HepG2 (cell line): ENCODE data around the gene TLN1. TPM values are rescaled to one million over a fixed set of nuclear protein-coding genes. Genes with fewer than 3 reads are reported as not detected.

Source experiments
- ARID3A ChIP-seq: IDR thresholded peaks from 2 replicates; pipeline ENCODE4 v1.6.1; 2012; ENCODE audit warnings: low read depth, low read length, improper control_type of control experiment
- FOXP1 ChIP-seq, 2 experiments: fragments of 450-650 bp in 1 of 2; IDR thresholded peaks; 2 replicates each; pipeline ENCODE4 v1.6.1; 2017 to 2018; ENCODE audit warnings: antibody characterized with exemption in 1 of 2
- HNRNPLL ChIP-seq: fragments of 200-400 bp; formaldehyde crosslinking; IDR thresholded peaks from 2 replicates; pipeline ENCODE4 v1.6.1; 2017; ENCODE audit warnings: mild to moderate bottlenecking, low read depth, low read length; ENCODE audit not compliant: poor library complexity, severe bottlenecking
- NFYC ChIP-seq: IDR thresholded peaks from 2 replicates; pipeline ENCODE4 v1.6.1; 2016; ENCODE audit warnings: missing genetic modification reagents, missing compliant biosample characterization
- NR2F2 ChIP-seq: IDR thresholded peaks from 2 replicates; pipeline ENCODE4 v1.6.1; 2012; ENCODE audit warnings: low read depth, inconsistent platforms, borderline replicate concordance
- SAP130 ChIP-seq: IDR thresholded peaks from 2 replicates; pipeline ENCODE4 v1.6.1; 2016; ENCODE audit warnings: low read depth
- ZBTB46 ChIP-seq: sonication (generic); formaldehyde crosslinking; IDR thresholded peaks from 2 replicates; pipeline ENCODE4 v1.4.0; 2020; ENCODE audit warnings: mild to moderate bottlenecking, missing genetic modification reagents, borderline replicate concordance
- ZNF256 ChIP-seq: sonication (generic); formaldehyde crosslinking; conservative IDR thresholded peaks from 2 replicates; pipeline ENCODE4 v1.4.0; 2020; ENCODE audit warnings: missing genetic modification reagents
- ZNF446 ChIP-seq: sonication (generic); formaldehyde crosslinking; IDR thresholded peaks from 2 replicates; pipeline ENCODE4 v1.5.0; 2020; ENCODE audit warnings: mild to moderate bottlenecking, missing genetic modification reagents
- ZNF543 ChIP-seq: sonication (generic); formaldehyde crosslinking; IDR thresholded peaks from 2 replicates; pipeline ENCODE4 v1.4.0; 2020; ENCODE audit warnings: mild to moderate bottlenecking, missing genetic modification reagents
- ZNF646 ChIP-seq: sonication (generic); formaldehyde crosslinking; IDR thresholded peaks from 2 replicates; pipeline ENCODE4 v1.9.0; 2021; ENCODE audit warnings: mild to moderate bottlenecking, missing genetic modification reagents
- polyA plus RNA-seq, 8 experiments: library from polyadenylated mRNA; depleted of rRNA in 3 of 8; stranded (reverse) in 7 of 8; unstranded in 1 of 8; fragments of >200 nt; fragmentation: Illumina TruSeq in 4 of 8; extraction: Trizol in 4 of 8; gene quantifications; 2 replicates each; pipeline versions ENCODE4 v1.2.1 to v1.2.3, GENCODE V29; 2011 to 2016; ENCODE audit warnings: low read depth in 4 of 8, missing spikeins in 1 of 8, mixed read lengths in 1 of 8; ENCODE audit not compliant: insufficient read depth in 1 of 8
- total RNA-seq, 5 experiments: library from RNA; depleted of rRNA; stranded (reverse); fragments of >200 nt; fragmentation: Illumina TruSeq; extraction: Trizol; gene quantifications; 2 replicates each; pipeline ENCODE4 v1.2.3, GENCODE V29; 2016; ENCODE audit warnings: low read depth in 1 of 5
- TF ChIP-seq, protein P1 (sequence below): sonication (generic); formaldehyde crosslinking; IDR thresholded peaks from 2 replicates; pipeline ENCODE4 v1.9.0; 2021; ENCODE audit warnings: missing genetic modification reagents, borderline replicate concordance
- TF ChIP-seq, protein P2 (sequence below): sonication (generic); formaldehyde crosslinking; IDR thresholded peaks from 2 replicates; pipeline ENCODE4 v1.8.0; 2023; ENCODE audit warnings: mild to moderate bottlenecking, missing genetic modification reagents

Gene TLN1
- total and polyA plus RNA-seq, 2 of the 13 experiments (the other 11 are each of a cell fraction or from before 2014, with no cell fraction given): 35.2 to 51.8 TPM

DNA sequence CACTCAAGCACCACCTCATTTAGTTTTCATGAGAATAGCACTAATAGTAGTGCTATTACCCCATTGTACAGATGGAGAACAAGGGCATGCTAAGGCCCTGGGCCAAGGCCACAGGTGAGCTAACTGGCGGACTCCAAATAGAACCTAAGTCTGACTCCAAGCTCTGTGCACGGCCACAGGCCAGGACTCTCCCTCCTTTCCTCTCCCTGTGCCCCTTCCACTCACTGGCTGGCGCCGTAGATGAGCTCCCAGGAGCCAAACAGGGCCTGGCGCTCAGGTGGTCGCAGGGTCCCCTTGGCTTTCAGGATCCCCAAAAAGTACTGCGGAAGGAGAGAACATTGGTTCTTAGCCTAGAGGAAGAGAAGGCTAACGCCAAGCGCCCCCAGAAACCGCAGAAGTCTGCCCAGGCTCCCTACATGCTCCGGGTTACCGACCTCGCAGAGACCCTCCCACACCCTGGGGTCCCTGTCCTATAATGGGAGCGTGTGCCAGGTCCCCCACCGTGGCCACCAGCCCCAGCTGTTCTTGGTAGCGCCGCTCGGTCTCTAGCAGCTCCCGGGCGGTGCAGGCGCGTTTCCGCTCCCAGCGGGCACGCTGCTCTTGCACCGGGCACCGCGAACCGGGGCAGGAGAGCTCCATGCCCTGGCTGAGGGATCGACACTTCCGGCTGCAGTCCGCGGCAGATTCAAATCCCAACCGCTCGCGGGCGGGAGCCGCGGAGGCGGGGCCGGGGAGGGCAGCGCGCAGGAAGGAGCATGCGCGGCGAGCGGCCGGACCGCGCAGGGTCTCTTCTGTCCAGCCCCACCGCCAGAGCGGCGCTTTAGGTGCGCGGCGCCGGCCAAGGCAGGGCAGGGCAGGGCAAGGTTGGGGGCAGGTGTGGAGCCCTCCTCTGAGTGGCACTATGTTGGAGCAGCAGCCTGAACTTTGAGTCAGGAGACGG is 67.2 kb downstream of the TLN1 start, which contains the start of gene ARHGEF39 (continued):
- no peak for TF ChIP-seq ZNF646
- peak; percentile 98 for TF ChIP-seq SAP130
- TF ChIP-seq, protein P1, sequence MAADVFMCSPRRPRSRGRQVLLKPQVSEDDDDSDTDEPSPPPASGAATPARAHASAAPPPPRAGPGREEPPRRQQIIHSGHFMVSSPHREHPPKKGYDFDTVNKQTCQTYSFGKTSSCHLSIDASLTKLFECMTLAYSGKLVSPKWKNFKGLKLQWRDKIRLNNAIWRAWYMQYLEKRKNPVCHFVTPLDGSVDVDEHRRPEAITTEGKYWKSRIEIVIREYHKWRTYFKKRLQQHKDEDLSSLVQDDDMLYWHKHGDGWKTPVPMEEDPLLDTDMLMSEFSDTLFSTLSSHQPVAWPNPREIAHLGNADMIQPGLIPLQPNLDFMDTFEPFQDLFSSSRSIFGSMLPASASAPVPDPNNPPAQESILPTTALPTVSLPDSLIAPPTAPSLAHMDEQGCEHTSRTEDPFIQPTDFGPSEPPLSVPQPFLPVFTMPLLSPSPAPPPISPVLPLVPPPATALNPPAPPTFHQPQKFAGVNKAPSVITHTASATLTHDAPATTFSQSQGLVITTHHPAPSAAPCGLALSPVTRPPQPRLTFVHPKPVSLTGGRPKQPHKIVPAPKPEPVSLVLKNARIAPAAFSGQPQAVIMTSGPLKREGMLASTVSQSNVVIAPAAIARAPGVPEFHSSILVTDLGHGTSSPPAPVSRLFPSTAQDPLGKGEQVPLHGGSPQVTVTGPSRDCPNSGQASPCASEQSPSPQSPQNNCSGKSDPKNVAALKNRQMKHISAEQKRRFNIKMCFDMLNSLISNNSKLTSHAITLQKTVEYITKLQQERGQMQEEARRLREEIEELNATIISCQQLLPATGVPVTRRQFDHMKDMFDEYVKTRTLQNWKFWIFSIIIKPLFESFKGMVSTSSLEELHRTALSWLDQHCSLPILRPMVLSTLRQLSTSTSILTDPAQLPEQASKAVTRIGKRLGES (CRISPR knock-in tag): no peak
- peak; percentile 48; the same call in 1 of the 2 replicates for TF ChIP-seq ZNF543 (CRISPR knock-in tag)
- 0 out of 2 replicates have a peak, but pooled peaks have one; percentile 21 for TF ChIP-seq ZNF446 (CRISPR knock-in tag)
- TF ChIP-seq, protein P2, sequence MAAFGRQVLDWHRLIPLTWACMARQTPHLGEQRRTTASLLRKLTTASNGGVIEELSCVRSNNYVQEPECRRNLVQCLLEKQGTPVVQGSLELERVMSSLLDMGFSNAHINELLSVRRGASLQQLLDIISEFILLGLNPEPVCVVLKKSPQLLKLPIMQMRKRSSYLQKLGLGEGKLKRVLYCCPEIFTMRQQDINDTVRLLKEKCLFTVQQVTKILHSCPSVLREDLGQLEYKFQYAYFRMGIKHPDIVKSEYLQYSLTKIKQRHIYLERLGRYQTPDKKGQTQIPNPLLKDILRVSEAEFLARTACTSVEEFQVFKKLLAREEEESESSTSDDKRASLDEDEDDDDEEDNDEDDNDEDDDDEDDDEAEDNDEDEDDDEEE (CRISPR knock-in tag): no peak
- TF ChIP-seq ARID3A: no peak
- TF ChIP-seq FOXP1 (IDR thresholded peaks at IDR 0.05): no peak
- no peak; the same call in 1 of the 2 replicates for TF ChIP-seq FOXP1 (CRISPR knock-in tag; IDR thresholded peaks at IDR 0.05)
- TF ChIP-seq NFYC (CRISPR knock-in tag): 0 out of 2 replicates have a peak, but pooled peaks have one; percentile 19
- TF ChIP-seq NR2F2: 0 out of 2 replicates have a peak, but pooled peaks have one; percentile 6
- TF ChIP-seq ZNF256 (CRISPR knock-in tag): no peak
- TF ChIP-seq HNRNPLL: peak; percentile 51
- TF ChIP-seq ZBTB46 (CRISPR knock-in tag): no peak
